NCI-H1105 (cell line): ENCODE results near the gene MYBPH.
A peak's percentile ranks its signal among the peaks of the same experiment; 100 is the strongest.

Experiments used
- DNase-seq: peaks from one replicate; lab custom pipeline; 2025; lab: John Stamatoyannopoulos, UW

The MYBPH gene

DNA sequence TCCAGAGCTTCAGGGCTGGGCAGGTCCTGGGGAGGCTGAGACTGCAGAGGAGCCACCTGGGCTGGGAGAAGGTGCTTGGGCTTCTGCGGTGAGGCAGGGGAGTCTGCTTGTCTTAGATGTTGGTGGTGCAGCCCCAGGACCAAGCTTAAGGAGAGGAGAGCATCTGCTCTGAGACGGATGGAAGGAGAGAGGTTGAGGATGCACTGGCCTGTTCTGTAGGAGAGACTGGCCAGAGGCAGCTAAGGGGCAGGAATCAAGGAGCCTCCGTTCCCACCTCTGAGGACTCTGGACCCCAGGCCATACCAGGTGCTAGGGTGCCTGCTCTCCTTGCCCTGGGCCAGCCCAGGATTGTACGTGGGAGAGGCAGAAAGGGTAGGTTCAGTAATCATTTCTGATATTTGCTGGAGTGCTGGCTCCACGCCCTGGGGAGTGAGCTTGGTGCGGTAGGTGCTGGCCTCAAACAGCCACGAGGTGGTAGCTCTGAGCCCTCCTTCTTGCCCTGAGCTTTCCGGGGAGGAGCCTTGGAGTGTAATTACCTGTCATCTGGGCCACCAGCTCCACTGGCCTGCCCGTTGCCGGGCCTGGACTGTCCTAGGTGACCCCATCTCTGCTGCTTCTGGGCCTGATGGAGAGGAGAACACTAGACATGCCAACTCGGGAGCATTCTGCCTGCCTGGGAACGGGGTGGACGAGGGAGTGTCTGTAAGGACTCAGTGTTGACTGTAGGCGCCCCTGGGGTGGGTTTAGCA lies 9.3 kb downstream of the MYBPH start:
- DNase-seq = no peak

DNA sequence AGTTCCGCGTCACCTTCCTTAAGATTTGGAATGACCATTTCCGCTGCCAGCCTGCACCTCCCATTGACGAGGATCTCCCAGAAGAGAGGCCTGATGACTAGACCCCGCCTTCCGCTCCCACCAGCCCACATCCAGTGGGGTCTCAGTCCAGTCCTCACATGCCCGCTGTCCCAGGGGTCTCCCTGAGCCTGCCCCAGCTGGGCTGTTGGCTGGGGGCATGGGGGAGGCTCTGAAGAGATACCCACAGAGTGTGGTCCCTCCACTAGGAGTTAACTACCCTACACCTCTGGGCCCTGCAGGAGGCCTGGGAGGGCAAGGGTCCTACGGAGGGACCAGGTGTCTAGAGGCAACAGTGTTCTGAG lies 9.8 kb downstream of the MYBPH start:
- no peak for DNase-seq

DNA sequence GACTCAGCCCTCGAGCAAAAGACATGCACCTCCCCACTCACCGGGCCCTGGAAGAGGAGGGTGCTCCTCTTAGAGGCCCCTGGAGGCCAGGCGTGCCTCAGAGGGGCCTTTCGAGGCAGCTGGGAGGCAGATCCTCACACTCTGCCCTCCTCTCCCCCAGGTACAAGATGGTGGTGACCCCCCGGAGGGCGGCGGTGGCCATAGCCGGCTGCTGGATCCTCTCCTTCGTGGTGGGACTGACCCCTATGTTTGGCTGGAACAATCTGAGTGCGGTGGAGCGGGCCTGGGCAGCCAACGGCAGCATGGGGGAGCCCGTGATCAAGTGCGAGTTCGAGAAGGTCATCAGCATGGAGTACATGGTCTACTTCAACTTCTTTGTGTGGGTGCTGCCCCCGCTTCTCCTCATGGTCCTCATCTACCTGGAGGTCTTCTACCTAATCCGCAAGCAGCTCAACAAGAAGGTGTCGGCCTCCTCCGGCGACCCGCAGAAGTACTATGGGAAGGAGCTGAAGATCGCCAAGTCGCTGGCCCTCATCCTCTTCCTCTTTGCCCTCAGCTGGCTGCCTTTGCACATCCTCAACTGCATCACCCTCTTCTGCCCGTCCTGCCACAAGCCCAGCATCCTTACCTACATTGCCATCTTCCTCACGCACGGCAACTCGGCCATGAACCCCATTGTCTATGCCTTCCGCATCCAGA lies 10.4 kb downstream of the MYBPH start:
- no peak for DNase-seq

DNA sequence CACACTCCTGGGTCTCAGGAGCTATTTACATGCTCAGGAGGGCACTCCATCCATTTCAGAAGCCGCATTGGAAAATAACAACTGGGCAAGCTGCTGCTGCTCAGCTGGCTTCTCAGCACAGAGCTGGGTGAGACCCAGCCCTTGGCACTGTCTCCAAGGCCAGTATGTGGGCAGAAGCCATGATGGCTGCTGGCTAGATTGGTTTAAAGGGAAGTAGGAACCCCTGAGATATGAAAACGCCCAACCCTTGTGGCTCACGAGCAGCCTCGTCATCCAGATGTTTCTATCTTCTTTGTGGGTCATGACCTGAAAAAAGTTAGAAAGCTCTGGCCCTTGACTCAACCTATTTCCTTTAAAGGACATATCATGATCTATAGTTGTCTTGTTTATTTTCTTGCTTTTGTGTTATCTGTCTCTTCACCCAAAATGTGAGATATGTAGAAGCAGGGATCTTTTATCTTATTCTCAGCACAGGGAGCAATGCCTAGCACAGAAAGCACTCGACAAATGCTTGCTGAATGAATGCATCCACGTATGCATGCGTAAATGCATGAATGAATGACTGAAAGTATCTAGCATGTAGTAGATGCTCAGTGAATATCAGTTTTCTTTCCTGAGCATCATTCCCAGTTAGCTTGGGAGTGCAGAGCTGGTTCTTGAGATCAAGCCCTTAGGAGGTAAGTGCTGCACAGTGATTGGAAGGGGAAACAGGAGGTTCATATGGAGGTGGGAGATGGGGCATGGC lies 11.6 kb downstream of the MYBPH start:
- DNase-seq = no peak

DNA sequence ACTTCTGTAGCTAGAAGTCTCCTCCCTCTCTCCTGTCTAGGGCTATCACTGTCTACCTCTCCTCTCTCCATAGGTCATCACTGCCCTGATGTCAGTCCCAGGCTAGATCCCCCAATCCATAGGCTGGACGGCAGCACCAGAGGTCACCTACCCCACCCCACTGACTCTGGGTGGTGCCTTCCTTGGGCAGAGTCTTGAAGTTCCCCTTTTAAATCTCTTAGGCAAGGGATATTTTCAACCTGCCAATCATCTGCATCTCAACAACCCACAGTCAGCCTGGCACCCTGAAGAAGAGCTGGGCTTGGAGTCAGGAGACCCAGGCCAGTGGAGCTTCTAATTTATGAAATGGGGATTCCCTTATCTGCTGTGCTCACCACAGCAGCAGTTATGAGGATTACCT lies 13.2 kb downstream of the MYBPH start:
- no peak for DNase-seq

DNA sequence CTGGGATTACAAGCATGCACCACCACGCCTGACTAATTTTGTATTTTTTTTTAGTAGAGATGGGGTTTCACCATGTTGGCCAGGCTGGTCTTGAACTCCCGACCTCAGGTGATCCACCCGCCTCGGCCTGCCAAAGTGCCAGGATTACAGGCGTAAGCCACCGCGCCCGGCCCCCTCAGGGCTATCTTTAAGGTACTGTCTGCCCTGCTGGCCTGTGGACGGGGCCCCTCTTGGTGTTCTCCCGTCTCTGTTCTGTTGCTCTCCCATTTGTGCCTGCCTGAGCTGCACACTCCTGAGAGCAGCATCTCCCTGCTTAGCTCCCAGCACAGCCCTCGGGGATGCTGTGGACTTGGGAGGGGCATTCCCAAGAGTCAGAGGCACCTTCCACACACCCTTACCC lies 13.9 kb downstream of the MYBPH start:
- DNase-seq = no peak

DNA sequence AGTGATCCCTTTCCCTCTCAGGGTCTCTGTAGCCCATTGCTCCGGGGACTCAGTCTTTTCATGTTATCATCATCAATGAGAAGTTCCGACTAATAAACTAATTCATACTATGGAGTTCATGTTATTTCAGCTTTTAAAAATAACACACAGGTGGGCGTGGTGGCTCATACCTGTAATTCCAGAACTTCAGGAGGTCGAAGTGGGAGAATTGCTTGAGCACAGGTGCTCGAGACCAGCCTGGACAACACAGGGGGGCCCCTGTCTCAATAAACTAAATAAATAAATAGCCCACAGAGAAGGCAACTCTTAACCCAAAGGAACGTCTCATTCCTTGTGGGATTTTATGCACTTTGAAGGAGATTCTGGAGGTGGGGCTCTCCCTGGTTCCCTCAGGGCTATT lies 14.5 kb downstream of the MYBPH start:
- no peak for DNase-seq

DNA sequence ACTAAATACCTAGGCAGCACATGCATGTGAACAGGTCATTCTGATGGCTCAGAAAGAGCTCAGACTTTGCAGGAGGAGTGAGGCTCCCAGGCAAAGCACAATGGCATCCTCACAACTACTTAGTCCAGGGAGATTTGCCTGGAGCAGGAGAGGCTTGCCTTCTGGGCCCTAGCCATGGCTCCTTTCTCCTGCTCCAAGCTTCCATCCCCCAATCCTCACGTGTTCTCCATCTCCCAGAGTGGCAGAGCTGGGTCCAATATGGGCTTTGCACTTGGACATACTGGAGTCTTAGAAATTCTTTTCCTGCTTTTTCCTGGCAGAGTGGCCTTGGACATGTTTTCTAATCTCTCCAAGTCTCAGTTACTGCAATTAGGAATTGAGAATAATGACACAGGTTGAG lies 15.8 kb downstream of the MYBPH start:
- DNase-seq = no peak

DNA sequence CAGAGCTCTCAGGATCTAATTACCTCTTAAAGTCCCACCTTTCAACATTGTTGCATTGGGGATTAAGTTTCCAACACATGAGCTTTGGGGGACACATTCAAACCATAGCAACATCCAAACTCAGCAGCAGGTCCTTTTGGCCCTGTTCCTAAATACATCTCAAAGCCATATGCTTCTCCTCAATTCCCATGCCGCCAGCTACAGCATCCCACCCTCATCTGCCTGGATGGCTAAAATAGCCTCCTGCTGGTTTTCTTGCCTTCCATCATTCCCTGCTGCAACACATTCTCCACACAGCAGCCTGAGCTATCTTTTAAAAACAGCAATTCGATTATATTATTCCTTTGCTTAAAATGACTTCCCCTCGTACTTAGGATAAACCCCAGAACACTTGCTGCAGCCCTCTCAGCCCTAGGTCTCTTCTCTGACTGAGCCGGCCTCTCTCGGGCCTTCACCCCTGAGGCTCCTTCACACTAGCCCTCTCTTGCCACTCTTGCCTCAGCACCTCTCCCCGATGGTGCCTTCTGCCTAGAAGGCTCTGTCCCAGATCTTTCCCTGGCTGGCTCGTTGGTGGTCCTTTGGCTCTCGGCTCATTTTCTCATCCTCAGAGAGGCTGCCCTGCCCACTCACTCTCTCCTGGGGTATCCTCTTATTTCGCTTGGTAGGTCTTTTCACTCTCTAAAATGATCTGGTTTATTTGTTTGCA lies 16.5 kb downstream of the MYBPH start:
- peak; percentile 82 for DNase-seq

DNA sequence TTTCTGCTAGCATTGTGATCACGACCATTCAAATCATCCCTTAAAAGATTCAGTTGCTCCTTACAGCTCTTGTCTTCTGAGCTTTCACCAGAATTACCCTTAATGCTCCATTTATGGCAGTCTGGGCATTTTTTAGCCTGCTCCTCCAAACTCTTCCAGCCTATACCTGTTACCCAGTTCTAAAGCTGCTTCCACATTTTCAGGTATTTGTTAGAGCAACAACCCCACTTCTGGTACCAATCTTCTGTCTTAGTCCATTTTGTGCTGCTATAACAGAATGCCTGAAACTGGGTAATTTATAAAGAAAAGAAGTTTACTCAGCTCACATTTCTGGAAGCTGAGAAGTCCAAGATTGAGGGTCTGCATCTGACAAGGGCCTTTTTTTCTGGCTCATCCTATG lies 17.2 kb downstream of the MYBPH start:
- DNase-seq = no peak

DNA sequence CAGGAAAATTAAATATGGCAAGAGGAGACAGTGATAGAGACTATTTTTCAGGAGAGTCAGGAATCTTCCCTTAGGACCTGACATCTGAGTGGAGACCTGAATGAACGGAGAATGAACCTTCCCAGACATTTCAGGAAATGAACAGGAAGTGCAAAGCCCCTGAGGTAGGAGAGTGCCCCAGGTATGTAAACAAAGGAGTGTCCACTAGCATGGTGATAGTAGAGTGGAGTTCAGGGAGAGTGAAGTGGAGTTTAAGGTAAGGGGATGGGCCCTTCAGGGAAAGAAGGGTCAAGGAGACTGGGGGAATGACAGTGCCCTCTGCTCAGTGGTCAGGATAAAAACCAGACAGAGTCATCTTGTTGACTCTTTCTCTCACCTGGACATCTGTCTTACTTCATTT lies 19.3 kb downstream of the MYBPH start:
- no peak for DNase-seq

DNA sequence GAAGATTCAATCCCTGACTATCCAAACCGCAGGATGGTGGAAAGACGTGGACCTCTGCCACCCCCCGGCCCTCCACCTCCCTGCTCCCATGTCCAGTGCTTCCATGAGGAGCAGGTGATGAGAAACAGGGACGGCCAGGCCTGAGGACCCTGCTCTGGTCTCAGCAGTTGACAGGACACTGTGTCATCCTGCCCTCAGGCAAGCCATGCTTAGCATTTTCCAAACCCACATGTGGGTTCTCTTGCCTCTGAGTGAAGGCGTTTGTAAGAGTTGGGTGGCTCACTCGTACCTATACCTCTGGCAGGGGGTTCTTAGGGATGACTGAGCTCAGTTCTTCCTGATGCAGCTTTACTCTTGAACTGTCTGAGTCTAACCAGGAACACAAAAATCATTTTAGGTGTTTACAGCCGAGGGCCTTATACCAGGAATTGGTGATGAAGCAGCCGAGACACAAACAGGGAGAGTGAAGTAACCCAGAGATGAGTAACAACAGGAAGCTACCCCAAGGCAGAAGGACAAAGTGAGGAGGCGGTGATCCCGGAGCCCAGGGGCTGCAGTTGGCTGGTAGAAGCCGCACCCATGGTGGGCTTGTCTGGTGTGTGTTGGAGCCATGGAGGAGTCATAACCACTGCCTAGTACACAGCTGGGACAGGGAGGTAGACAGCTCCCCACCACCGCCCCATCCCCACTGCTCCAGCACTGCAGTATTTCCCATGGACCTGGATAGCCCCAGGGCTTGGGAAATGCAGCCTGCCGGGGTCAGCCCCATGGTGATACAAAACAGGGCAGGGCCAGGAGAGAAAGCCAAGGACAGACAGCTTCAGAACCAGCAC lies 21.4 kb downstream of the MYBPH start:
- DNase-seq = no peak

DNA sequence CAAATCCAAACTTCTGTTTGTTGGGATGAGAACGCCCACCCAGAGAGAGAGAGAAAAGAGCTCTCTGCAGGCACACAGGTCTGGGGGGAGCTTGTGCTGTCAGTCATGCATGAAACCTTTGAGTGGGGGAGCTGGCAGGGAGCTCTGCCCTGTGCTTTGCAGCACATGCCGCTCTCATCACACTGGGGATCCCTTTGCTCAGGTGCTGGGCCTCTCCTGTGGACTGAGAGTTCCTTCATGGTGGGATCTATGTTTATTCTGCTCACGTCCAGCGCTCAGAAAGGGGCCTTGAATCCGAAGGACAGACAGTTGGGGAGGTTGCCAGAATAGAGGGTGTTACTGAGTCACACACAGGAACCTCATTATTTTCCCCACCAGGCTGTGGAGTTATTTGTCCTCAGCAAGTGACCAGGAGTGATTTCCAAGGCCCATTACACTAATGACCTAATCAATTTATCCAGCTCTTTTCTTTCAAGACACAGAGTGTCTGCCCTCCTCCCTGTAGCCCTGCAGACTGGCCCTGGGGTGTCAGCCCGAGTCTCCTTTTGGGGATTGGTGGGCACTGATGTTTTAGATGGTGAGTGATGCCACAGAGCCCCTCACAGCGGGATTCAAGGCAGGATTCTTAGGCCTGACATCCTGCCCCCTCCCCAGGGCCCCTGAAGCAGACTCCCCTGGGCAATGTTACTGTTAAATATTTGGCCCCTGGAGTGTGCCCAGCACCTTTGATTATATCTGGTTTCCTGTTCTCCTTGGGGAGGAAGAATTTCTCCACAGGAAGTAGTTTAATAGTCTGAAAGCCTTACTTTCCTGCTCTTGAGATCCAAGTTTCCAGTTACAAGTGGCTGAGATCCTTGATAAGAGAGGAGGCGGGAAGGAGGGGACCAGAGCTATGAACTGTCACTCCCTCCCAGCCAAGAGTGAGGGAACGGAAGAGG lies 22.3 kb downstream of the MYBPH start:
- DNase-seq = no peak

DNA sequence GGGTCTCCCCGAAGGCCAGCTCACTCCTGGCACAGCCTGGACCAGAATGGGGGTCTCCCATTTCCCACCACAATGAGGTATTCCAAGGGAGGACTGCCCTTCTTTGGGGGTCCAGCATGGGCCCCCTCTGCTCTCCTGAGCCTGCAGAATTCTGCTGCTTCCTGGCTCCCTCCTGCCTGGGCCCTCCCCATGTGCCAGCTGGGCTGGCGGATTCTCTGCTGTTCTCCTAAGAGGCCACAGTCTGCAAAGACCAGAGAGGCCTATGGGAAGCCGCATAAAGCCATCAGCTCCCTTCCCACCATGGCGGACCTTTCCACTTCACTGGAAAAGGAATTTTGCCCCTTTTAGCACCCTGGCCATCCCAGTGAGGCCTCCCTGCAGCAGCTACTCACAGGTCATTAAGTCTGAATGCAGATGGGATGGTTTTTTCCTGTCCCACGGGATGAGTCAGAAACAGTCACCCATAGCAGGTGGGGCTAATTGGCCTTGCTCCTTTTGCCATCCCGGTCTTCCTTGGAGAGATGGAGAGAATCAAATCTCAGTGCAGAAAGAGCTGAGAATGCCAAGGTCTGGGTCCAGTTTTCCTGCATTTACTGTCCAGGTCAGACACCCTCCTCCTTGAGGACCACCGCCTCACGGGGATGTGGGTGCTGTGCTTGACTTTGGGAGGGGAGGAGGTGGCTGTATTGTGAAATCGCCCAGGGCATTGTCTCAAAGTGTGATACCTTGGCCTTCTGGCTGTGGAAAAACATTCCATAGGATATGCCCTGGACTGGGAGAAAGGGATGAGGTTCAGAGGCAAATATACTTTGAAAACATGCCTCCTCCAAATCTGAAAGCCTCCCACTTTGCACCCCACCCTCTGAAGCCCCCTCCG lies 23.2 kb downstream of the MYBPH start:
- DNase-seq = no peak

DNA sequence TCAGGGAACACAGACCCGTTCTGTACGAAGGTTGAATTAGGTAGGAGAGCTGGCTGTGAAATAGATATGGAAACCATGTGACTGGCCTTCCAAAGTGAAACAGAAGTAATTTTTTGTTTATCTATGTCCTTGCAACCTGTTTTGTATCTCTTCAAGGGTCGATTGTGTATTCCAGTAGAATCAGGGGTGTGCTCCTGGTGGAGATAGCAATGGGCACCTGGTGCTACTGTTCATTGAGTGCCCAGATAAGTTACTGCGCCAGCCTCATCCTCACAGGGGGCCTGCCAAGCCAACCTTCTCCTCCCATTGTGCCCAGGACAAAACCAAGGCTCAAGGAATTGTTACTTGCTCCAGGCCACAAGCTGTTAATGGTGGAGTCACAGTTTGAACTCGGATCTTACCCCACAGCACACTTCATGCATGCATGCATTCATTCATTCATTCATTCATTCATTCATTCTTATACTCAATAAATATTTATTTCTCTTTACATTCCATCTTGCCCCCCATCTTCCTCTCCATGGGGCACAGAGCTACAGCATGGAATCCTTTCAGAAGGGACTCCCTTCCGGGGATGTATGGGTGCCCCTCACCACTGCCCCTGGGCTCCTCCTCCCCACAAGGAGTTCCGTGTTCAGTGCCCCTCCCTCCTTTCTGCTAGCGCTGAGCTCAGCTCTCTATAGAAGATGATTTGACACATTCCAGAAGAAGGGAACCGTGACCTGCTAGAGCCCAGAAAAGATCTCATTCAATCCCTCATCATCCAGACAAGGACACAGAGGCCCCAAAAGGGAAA lies 24.1 kb downstream of the MYBPH start:
- DNase-seq = no peak

DNA sequence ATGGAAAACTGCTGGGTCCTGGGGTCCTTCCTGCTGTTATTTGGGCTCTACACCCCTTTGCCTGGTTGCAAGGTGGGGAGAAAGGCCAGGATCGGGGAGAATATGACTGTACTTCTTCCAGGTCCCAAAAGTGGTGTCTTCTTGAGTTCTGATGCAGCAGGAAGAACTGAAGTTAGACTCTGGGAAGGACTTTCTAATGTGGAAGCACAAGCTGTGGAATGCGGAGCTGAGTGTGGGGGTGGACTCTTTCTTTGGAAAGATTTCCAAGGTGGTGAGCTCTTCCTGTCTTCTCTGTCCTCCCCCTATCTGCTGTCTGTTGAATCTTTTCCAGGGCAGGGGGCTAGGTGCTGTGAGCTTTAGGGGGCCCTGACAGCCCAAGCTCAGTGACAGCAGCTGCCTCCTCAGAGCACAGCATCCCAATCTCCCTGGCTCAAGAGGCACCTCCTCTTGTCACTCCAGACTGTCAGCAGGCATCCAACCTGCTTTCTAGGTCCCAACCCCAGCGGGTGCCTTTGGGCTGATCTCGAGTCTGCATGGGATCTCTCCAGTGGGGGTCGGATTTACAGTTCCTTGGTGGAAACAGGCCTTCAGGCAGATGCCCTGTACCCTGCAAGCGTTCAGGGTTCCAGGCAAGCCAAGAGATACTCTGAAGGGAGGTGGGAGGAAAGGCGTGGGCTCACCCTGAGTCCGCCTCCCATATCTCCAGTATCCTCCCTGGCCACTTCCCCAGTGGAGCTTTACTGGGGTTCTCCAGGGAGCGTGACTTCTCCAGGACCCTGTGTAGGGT lies 24.9 kb downstream of the MYBPH start:
- DNase-seq = no peak

DNA sequence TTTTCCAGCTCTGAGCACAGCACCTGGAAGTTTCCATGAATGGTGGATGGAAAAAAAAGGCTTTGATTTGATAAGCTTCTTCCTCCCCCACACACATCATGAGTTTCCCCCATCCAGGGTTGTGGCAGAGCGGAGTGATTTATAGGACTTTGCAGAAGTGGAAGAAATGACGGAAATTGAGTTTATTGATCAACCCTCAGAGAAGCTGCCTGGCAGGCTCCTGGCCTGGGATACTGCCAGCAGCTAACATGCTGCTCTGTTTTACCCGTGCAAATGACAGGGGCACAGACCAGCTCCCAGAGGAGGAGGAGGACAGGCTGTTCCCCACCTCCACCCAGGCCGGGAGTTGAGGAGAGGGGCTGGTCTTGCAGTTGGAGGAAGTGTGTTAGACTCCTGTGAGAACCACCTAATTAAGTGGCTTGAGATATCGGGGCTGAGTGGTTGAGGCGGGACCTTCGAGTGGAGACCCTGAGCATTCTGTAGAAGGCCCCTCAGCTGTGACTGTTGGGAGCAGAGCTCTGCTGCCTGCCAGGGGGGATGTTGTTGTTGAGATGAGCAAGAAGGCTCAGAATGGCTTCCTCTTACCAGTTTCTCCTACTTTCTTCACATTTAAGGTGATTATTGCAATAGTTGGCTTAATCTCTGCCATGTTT lies 26.3 kb downstream of the MYBPH start:
- DNase-seq = no peak
